Neuronal stem cell (in vitro differentiated cells): ENCODE data around the gene NPHP4.
A peak's percentile ranks its signal among the peaks of the same experiment; 100 is the strongest.

Experiments
- DNase-seq: peaks from one replicate; pipeline ENCODE4 v3.0.0-alpha.2; 2013; ENCODE audit warnings: low spot score
- H2AFZ ChIP-seq: one replicate; pipeline ENCODE4 v1.6.1; 2013; ENCODE audit warnings: mild to moderate bottlenecking, low read length, inconsistent platforms
- H2AK5ac ChIP-seq: 2 replicates; pipeline ENCODE4 v1.6.1; 2013; ENCODE audit warnings: low read depth, mild to moderate bottlenecking, inconsistent platforms, low read length, moderate library complexity, mixed read lengths
- H2BK120ac ChIP-seq: 2 replicates; pipeline ENCODE4 v1.6.1; 2013; ENCODE audit warnings: low read depth, mild to moderate bottlenecking, inconsistent platforms, low read length, moderate library complexity, mixed read lengths
- H2BK12ac ChIP-seq: one replicate; pipeline ENCODE4 v1.6.1; 2013; ENCODE audit warnings: low read length, inconsistent platforms
- H2BK15ac ChIP-seq: 2 replicates; pipeline ENCODE4 v1.6.1; 2013; ENCODE audit warnings: mild to moderate bottlenecking, low read length, inconsistent platforms, mixed read lengths
- H2BK5ac ChIP-seq: one replicate; pipeline ENCODE4 v1.6.1; 2013; ENCODE audit warnings: inconsistent platforms, mild to moderate bottlenecking, low read length, moderate library complexity
- H3K14ac ChIP-seq: one replicate; pipeline ENCODE4 v1.6.1; 2013; ENCODE audit warnings: low read length, inconsistent platforms
- H3K18ac ChIP-seq: 2 replicates; pipeline ENCODE4 v1.6.1; 2013; ENCODE audit warnings: low read length, inconsistent platforms
- H3K23ac ChIP-seq: 2 replicates; pipeline ENCODE4 v1.6.1; 2013; ENCODE audit warnings: low read depth, mild to moderate bottlenecking, mixed read lengths, low read length, inconsistent platforms; ENCODE audit not compliant: poor library complexity
- H3K27ac ChIP-seq: replicated peaks from 3 replicates; pipeline ENCODE4 v1.5.1; 2013; ENCODE audit warnings: low read length, inconsistent platforms
- H3K27me3 ChIP-seq, 3 experiments: 2 replicates each; pipeline ENCODE4 v1.6.1; 2013; ENCODE audit warnings: low read length in 3 of 3, mild to moderate bottlenecking in 2 of 3, inconsistent platforms in 1 of 3, low read depth in 1 of 3, mixed read lengths in 1 of 3, moderate library complexity in 1 of 3; ENCODE audit not compliant: control insufficient read depth in 3 of 3, insufficient read depth in 3 of 3
- H3K36me3 ChIP-seq, 2 donors: replicated peaks in 1 of 2; 2 replicates each; pipeline ENCODE4 v1.6.1; 2013; ENCODE audit warnings: low read length in 2 of 2; ENCODE audit not compliant: control insufficient read depth in 2 of 2, insufficient read depth in 2 of 2
- H3K4ac ChIP-seq: 2 replicates; pipeline ENCODE4 v1.6.1; 2013; ENCODE audit warnings: inconsistent platforms, mild to moderate bottlenecking, low read length, moderate library complexity
- H3K4me1 ChIP-seq, 2 donors: 1 replicate in 1 of 2; 2 replicates in 1 of 2; pipeline ENCODE4 v1.6.1; 2013; ENCODE audit warnings: low read length in 2 of 2, low read depth in 1 of 2; ENCODE audit not compliant: control insufficient read depth in 2 of 2, insufficient read depth in 1 of 2
- H3K4me2 ChIP-seq: one replicate; pipeline ENCODE4 v1.6.1; 2013; ENCODE audit warnings: mild to moderate bottlenecking, low read length, inconsistent platforms; ENCODE audit not compliant: insufficient read depth, poor library complexity, severe bottlenecking
- H3K4me3 ChIP-seq, 2 donors: 2 replicates each; pipeline ENCODE4 v1.5.1; 2013; ENCODE audit warnings: low read length in 2 of 2, mild to moderate bottlenecking in 2 of 2, inconsistent platforms in 1 of 2, moderate library complexity in 1 of 2
- H3K79me1 ChIP-seq: one replicate; pipeline ENCODE4 v1.6.1; 2013; ENCODE audit warnings: low read depth, mild to moderate bottlenecking, inconsistent platforms, low read length, moderate library complexity
- H3K9ac ChIP-seq: one replicate; pipeline ENCODE4 v1.6.1; 2013; ENCODE audit warnings: mild to moderate bottlenecking, low read depth, low read length, inconsistent platforms; ENCODE audit not compliant: poor library complexity
- H3K9me3 ChIP-seq, 2 donors: replicated peaks in 1 of 2; 2 replicates each; pipeline versions ENCODE3 to v1.6.1; 2013; ENCODE audit warnings: low read length in 2 of 2, mild to moderate bottlenecking in 2 of 2, inconsistent platforms in 1 of 2, low read depth in 1 of 2, mixed read lengths in 1 of 2, moderate library complexity in 1 of 2; ENCODE audit not compliant: control insufficient read depth in 2 of 2, insufficient read depth in 1 of 2
- H4K8ac ChIP-seq: one replicate; pipeline ENCODE4 v1.6.1; 2013; ENCODE audit warnings: low read depth, mild to moderate bottlenecking, inconsistent platforms, low read length, moderate library complexity
- H4K91ac ChIP-seq: one replicate; pipeline ENCODE4 v1.6.1; 2013; ENCODE audit warnings: low read length, low read depth, mild to moderate bottlenecking, inconsistent platforms; ENCODE audit not compliant: poor library complexity
- WGBS, 2 donors: extraction: QIAGEN DNeasy Blood & Tissue Kit; methylation state at CpG; one replicate each; pipeline ENCODE4 v1.1.7; 2013; ENCODE audit warnings: missing lambda C conversion rate in 2 of 2, mixed read lengths in 1 of 2; ENCODE audit not compliant: insufficient read length in 2 of 2, insufficient replicate concordance in 1 of 2; ENCODE audit errors: extremely low coverage in 2 of 2; 5-methylcytosine and 5-hydroxymethylcytosine counted together

The NPHP4 gene

GRCh38 chr1:5962265-5963105 is 29.7 kb downstream of the NPHP4 start:
- no peak overlapping the region for H4K91ac ChIP-seq
- no peak overlapping the region for H2AK5ac ChIP-seq
- H3K36me3 ChIP-seq: peaks cover 19 to 78% of the 10 kb centered on the region in 2 donors
- H3K14ac ChIP-seq: no peak overlapping the region
- no peak overlapping the region for H4K8ac ChIP-seq
- H3K4ac ChIP-seq: no peak overlapping the region
- H3K4me2 ChIP-seq: no peak overlapping the region
- peak overlapping the region; percentile 10 for H2BK5ac ChIP-seq
- DNase-seq: no peak
- H3K27ac ChIP-seq: no peak overlapping the region
- H3K9ac ChIP-seq: no peak overlapping the region
- peak overlapping the region; percentile 62 for H3K23ac ChIP-seq
- no peak overlapping the region for H2BK15ac ChIP-seq
- H3K9me3 ChIP-seq: no peaks in the 10 kb centered on the region
- no peak overlapping the region for H2BK120ac ChIP-seq
- no peaks in the 10 kb centered on the region for H3K4me1 ChIP-seq
- no CpG with 5 or more reads among the region's 24 CpGs for WGBS, 2 donors
- H3K4me3 ChIP-seq: no peak overlapping the region
- H3K79me1 ChIP-seq: no peaks in the 10 kb centered on the region
- peak overlapping the region; percentile 13 for H3K18ac ChIP-seq
- H3K27me3 ChIP-seq: no peaks in the 10 kb centered on the region
- H2BK12ac ChIP-seq: no peak overlapping the region
- H2AFZ ChIP-seq: no peak overlapping the region

GRCh38 chr1:5961601-5962000 is 30.6 kb downstream of the NPHP4 start:
- Histone ChIP-seq H2BK12ac (no peak overlapping the region), H2BK120ac (no peak overlapping the region), H3K9me3 (no peaks in the 10 kb centered on the region), H2AK5ac (no peak overlapping the region), H4K8ac (no peak overlapping the region), H2BK15ac (no peak overlapping the region), H3K27me3 (no peaks in the 10 kb centered on the region), H3K4me1 (no peaks in the 10 kb centered on the region), H3K4me3 (no peak overlapping the region), H3K4me2 (no peak overlapping the region), H3K79me1 (no peaks in the 10 kb centered on the region), H3K27ac (no peak overlapping the region), H3K18ac (no peak overlapping the region), H3K9ac (no peak overlapping the region), H3K4ac (no peak overlapping the region), H2BK5ac (no peak overlapping the region), H3K23ac (no peak overlapping the region), H3K36me3 (peaks cover 18 to 77% of the 10 kb centered on the region in 2 donors), H3K14ac (no peak overlapping the region), H4K91ac (no peak overlapping the region), H2AFZ (no peak overlapping the region)
- DNase-seq: no peak
- no CpG with 5 or more reads among the region's 11 CpGs for whole genome bisulfite sequencing, 2 donors

GRCh38 chr1:5960336-5960735 is 31.9 kb downstream of the NPHP4 start:
- Histone ChIP-seq H3K79me1 (no peaks in the 10 kb centered on the region), H3K4me3 (no peak overlapping the region), H4K8ac (no peak overlapping the region), H3K4me1 (no peaks in the 10 kb centered on the region), H2BK12ac (no peak overlapping the region), H2BK5ac (no peak overlapping the region), H3K23ac (no peak overlapping the region), H3K4ac (no peak overlapping the region), H2BK120ac (no peak overlapping the region), H3K36me3 (peaks cover 27 to 76% of the 10 kb centered on the region in 2 donors), H3K14ac (no peak overlapping the region), H2AK5ac (no peak overlapping the region), H3K9me3 (no peaks in the 10 kb centered on the region), H3K4me2 (no peak overlapping the region), H4K91ac (no peak overlapping the region), H3K27me3 (no peaks in the 10 kb centered on the region), H2BK15ac (no peak overlapping the region), H2AFZ (no peak overlapping the region), H3K18ac (no peak overlapping the region), H3K9ac (no peak overlapping the region), H3K27ac (no peak overlapping the region)
- no CpG with 5 or more reads among the region's 7 CpGs for WGBS, 2 donors
- DNase-seq: no peak

- Histone ChIP-seq H3K27ac (no peak overlapping the region), H2AK5ac (no peak overlapping the region), H3K4me1 (no peaks in the 10 kb centered on the region), H3K9me3 (no peaks in the 10 kb centered on the region), H3K23ac (no peak overlapping the region), H3K18ac (no peak overlapping the region), H4K91ac (no peak overlapping the region), H3K4ac (no peak overlapping the region), H2AFZ (no peak overlapping the region), H3K4me3 (no peak overlapping the region), H3K36me3 (peaks cover 28 to 76% of the 10 kb centered on the region in 2 donors), H2BK120ac (no peak overlapping the region), H3K9ac (no peak overlapping the region), H2BK12ac (no peak overlapping the region), H3K79me1 (no peaks in the 10 kb centered on the region), H2BK5ac (no peak overlapping the region), H2BK15ac (no peak overlapping the region), H3K14ac (no peak overlapping the region), H3K4me2 (no peak overlapping the region), H4K8ac (no peak overlapping the region), H3K27me3 (no peaks in the 10 kb centered on the region)
- no peak for DNase-seq
- WGBS, 2 donors: no CpG with 5 or more reads among the region's 9 CpGs
Measured at GRCh38 chr1:5959667-5960230, 32.5 kb downstream of the NPHP4 start.
